B cell (primary cell): Measurements from ENCODE around the gene PPP1R2.

ENCODE experiments used
- CTCF ChIP-seq: fragments of 200-600 bp; IDR thresholded peaks from one replicate; pipeline ENCODE4 v1.8.0; 2022; ENCODE audit warnings: antibody characterized with exemption, mild to moderate bottlenecking
- EZH2 ChIP-seq: IDR thresholded peaks from 2 replicates; pipeline ENCODE4 v1.6.1; 2012; ENCODE audit warnings: borderline replicate concordance, low read depth, mild to moderate bottlenecking, moderate library complexity, low read length; ENCODE audit not compliant: insufficient read depth, poor library complexity, severe bottlenecking

GRCh38 chr3:195571361-195571760 is 28.2 kb upstream of the PPP1R2 start:
- TF ChIP-seq CTCF (no peak), EZH2 (no peak)
